Tibial artery (tissue), 4 donors: ENCODE data around the gene APOA4.
"Not testable (repeated sequence)": the region's sequence is repeated elsewhere in the genome, so short reads cannot be mapped to it uniquely, and the experiment has no call there.

Source experiments
- DNase-seq, 2 donors: peaks; one replicate each; pipeline ENCODE4 v3.0.0-alpha.2; 2019
- H3K27ac ChIP-seq, 2 donors: fragments of 200-600 bp; sonication (generic) in 1 of 2; 1 replicate in 1 of 2; 2 replicates in 1 of 2; pipeline ENCODE4 v1.5.1; 2018 to 2019; ENCODE audit warnings: mild to moderate bottlenecking in 1 of 2
- H3K27me3 ChIP-seq, 2 donors: fragments of 200-600 bp; sonication (generic) in 1 of 2; one replicate each; pipeline versions ENCODE4 v1.5.1 to v1.6.0; 2016 to 2019
- H3K36me3 ChIP-seq, 3 donors: fragments of 200-600 bp; sonication (generic) in 2 of 3; one replicate each; pipeline ENCODE4 v1.5.1; 2016 to 2019; ENCODE audit warnings: mild to moderate bottlenecking in 2 of 3
- H3K4me1 ChIP-seq, 4 donors: fragments of 200-600 bp; sonication (generic) in 2 of 4; 1 replicate in 3 of 4; 2 replicates in 1 of 4; pipeline ENCODE4 v1.5.1; 2016 to 2019
- H3K4me3 ChIP-seq, 2 donors: fragments of 200-600 bp; sonication (generic) in 1 of 2; 1 replicate in 1 of 2; 2 replicates in 1 of 2; pipeline ENCODE4 v1.5.1; 2018 to 2019; ENCODE audit warnings: mild to moderate bottlenecking in 2 of 2
- H3K9me3 ChIP-seq, 3 donors: fragments of 200-600 bp; sonication (generic) in 1 of 3; one replicate each; pipeline ENCODE4 v1.5.1; 2016 to 2019
- intact Hi-C: fragments of 100-400 bp; cut with DNase I; formaldehyde crosslinking; loops from one replicate; pipeline ENCODE4 v1.15.0; 2023; ENCODE audit warnings: low total_unique reads
- TF ChIP-seq, protein P1 (sequence below), 2 experiments: fragments of 200-600 bp in 1 of 2; fragments of 450-650 bp in 1 of 2; IDR thresholded peaks; one replicate each; pipeline ENCODE4 v1.5.1; 2017 to 2019; ENCODE audit warnings: antibody characterized with exemption in 2 of 2, mild to moderate bottlenecking in 1 of 2, moderate library complexity in 1 of 2

The APOA4 gene

DNA sequence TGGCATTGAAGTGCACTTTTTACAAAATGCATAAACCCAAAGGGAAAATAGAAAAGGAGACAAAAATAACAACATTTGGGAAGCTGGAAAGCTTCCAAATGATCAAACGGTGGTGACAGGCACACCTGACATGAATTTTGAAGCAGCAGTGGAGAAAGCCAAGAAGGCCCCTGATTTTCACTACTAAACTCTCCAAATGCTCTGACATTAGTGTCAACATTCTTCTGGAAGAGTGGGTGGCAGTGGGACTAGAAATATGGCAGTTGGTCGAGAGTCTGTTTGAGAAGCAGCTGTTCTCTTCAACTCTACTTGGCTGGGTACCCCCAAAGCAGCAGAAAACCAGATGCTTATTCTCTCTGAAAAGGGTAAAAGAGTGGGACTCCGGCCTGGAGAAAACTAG, 19.1 kb downstream of the APOA4 start:
- H3K36me3 ChIP-seq = no peaks in the 10 kb centered on the region

DNA sequence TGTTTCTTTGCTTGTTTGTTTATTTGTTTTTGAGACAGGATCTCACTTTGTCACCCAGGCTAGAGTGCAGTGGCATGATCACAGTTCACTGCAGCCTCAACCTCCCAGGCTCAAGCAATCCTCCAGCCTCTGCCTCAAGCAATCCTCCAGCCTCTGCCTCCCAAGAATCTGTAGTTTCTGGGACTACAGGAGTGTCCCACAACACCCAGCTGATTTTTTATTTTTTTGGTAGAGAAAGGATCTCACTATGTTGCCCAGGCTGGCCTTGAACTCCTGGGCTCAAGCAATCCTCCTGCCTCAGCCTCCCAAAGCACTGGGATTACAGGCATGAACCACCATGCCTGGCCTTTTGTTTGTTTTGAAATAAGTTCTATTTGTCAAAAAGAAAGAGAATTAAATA, 21.4 kb downstream of the APOA4 start:
- H3K36me3 ChIP-seq, H3K4me1 ChIP-seq, H3K9me3 ChIP-seq, DNase-seq, H3K27ac ChIP-seq, H3K4me3 ChIP-seq, intact Hi-C loops: not testable (repeated sequence)
- peaks cover 0 to 13% of the 10 kb centered on the region in 2 donors for H3K27me3 ChIP-seq

More for the DNA sequence above, 19.1 kb downstream of the APOA4 start:
- Histone ChIP-seq H3K4me3 (no peak overlapping the region), H3K4me1 (no peaks in the 10 kb centered on the region), H3K27ac (no peak overlapping the region), H3K27me3 (peaks cover 0 to 13% of the 10 kb centered on the region in 2 donors), H3K9me3 (no peaks in the 10 kb centered on the region)
- TF ChIP-seq, protein P1, sequence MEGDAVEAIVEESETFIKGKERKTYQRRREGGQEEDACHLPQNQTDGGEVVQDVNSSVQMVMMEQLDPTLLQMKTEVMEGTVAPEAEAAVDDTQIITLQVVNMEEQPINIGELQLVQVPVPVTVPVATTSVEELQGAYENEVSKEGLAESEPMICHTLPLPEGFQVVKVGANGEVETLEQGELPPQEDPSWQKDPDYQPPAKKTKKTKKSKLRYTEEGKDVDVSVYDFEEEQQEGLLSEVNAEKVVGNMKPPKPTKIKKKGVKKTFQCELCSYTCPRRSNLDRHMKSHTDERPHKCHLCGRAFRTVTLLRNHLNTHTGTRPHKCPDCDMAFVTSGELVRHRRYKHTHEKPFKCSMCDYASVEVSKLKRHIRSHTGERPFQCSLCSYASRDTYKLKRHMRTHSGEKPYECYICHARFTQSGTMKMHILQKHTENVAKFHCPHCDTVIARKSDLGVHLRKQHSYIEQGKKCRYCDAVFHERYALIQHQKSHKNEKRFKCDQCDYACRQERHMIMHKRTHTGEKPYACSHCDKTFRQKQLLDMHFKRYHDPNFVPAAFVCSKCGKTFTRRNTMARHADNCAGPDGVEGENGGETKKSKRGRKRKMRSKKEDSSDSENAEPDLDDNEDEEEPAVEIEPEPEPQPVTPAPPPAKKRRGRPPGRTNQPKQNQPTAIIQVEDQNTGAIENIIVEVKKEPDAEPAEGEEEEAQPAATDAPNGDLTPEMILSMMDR (IDR thresholded peaks at IDR 0.05) = no peak
- no peak for DNase-seq
- intact Hi-C loops = no loop called here

DNA sequence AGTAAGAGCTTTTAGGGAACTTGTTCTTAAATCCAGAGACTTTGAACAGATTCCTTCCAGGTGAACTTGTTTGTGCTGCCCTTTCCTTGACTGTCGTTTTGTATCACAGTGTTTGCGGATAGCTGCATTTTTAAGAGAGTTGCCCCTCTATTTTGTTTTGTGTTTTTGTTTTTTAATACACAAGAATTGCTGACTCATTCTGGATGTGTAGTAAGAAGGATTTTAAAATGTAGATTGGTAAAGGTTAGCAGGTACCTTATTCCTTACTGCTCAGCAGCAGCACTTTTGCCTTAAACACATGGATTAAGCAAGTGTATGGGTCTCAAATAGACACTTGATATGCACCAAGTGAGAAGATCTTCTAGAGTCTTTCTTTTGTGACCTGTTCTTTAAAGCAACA, 22.5 kb downstream of the APOA4 start:
- Histone ChIP-seq H3K27me3 (peaks cover 0 to 13% of the 10 kb centered on the region in 2 donors), H3K36me3 (no peaks in the 10 kb centered on the region), H3K4me1 (no peaks in the 10 kb centered on the region), H3K9me3 (no peaks in the 10 kb centered on the region), H3K27ac (no peak overlapping the region), H3K4me3 (no peak overlapping the region)
- TF ChIP-seq, protein P1 (IDR thresholded peaks at IDR 0.05) = no peak
- intact Hi-C loops = no loop called here
- no peak for DNase-seq

DNA sequence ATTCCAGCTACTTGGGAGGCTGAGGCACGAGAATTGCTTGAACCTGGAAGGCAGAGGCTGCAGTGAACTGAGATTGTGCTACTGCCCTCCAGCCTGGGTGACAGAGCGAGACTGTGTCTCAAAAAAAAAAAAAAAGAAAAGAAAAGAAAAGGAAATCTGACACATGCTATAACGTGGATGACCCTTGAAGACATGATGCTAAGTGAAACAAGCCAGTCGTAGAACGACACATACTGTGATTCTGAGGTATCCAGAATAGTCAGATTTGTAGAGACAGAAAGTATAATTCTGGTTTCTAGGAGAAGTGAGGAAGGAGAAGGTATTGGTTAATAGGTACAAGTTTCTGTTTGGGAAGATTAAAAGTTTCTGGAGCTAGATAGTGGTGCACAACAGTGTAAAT, 24.7 kb downstream of the APOA4 start:
- H3K4me1 ChIP-seq = no peaks in the 10 kb centered on the region
- TF ChIP-seq, protein P1 (IDR thresholded peaks at IDR 0.05) = no peak
- no peak overlapping the region for H3K27ac ChIP-seq
- H3K4me3 ChIP-seq = no peak overlapping the region
- H3K27me3 ChIP-seq = peaks cover 0 to 13% of the 10 kb centered on the region in 2 donors
- DNase-seq = no peak
- intact Hi-C loops = no loop called here
- H3K36me3 ChIP-seq = no peaks in the 10 kb centered on the region
- no peaks in the 10 kb centered on the region for H3K9me3 ChIP-seq

DNA sequence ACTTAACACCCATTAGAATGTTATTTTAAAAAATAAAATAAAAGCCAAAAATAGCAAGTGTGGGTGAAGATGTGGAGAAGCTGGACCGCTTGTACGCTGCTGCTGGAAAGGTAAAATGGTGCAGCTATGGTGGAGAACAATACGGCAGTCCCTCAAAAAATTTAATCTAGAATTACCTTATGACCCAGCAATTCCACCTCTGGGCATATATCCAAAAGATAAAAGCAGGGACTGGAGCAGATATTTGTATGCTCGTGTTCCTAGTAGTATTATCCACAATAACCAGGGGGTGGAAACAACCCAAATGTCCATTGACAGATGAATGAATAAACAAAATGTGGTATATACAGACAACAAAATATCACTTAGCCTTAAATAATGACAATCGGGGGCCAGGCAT, 25.3 kb downstream of the APOA4 start:
- intact Hi-C loops = no loop called here
- Histone ChIP-seq H3K36me3 (no peaks in the 10 kb centered on the region), H3K4me3 (no peak overlapping the region), H3K9me3 (no peaks in the 10 kb centered on the region), H3K27me3 (peaks cover 0 to 13% of the 10 kb centered on the region in 2 donors), H3K4me1 (no peaks in the 10 kb centered on the region), H3K27ac (no peak overlapping the region)
- no peak for DNase-seq
- TF ChIP-seq, protein P1 (IDR thresholded peaks at IDR 0.05) = no peak

DNA sequence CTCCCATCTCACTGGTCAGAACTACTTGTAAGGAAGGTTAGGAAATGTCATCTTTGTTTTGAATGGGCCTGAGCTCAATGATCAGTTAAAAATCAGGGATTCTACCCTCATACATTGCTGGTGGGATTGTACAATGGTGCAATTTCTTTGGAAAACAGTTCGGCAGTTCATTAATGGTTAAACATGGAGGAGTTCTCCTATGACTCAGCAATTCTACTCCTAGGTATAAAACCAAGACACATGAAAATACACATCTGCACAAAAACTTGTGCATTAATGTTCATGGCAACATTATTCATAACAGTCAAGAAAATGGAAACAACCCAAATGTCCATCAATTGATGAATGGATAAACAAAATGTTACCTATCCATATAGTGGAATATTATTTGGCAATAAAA, 26.6 kb downstream of the APOA4 start:
- TF ChIP-seq, protein P1 (IDR thresholded peaks at IDR 0.05) = no peak
- DNase-seq = no peak
- Histone ChIP-seq H3K27ac (no peak overlapping the region), H3K4me3 (no peak overlapping the region), H3K27me3 (peaks cover 0 to 5% of the 10 kb centered on the region in 2 donors), H3K4me1 (peaks cover 0 to 1% (median under 1%) of the 10 kb centered on the region in 4 donors), H3K36me3 (no peaks in the 10 kb centered on the region), H3K9me3 (no peaks in the 10 kb centered on the region)
- intact Hi-C loops = no loop called here
